Omental fat pad (tissue), 4 donors: ENCODE data around the gene ROS1. TPM values are rescaled to one million over a fixed set of nuclear protein-coding genes. Genes with fewer than 3 reads are reported as not detected.

Source experiments
- ATAC-seq: fragments of 150-250 bp; one replicate; pipeline ENCODE4 v1.9.1; 2016; ENCODE audit warnings: mild to moderate bottlenecking, moderate library complexity; ENCODE audit not compliant: low FRiP score
- DNase-seq: peaks from one replicate; pipeline ENCODE4 v3.0.0-alpha.2; 2019; ENCODE audit warnings: low spot score
- total RNA-seq, 4 donors: library from RNA; depleted of rRNA; stranded (reverse); fragments of >200 nt; gene quantifications; one replicate each; pipeline ENCODE4 v1.1.0, GENCODE V29; 2016
- TF ChIP-seq, protein P1 (sequence below), 3 donors: fragments of 450-650 bp; IDR thresholded peaks; one replicate each; pipeline ENCODE4 v1.5.1; 2016 to 2017; ENCODE audit warnings: antibody characterized with exemption in 3 of 3, mild to moderate bottlenecking in 3 of 3, moderate library complexity in 2 of 3

Gene ROS1
- total RNA-seq, 4 donors from 2014 or later = not detected

DNA sequence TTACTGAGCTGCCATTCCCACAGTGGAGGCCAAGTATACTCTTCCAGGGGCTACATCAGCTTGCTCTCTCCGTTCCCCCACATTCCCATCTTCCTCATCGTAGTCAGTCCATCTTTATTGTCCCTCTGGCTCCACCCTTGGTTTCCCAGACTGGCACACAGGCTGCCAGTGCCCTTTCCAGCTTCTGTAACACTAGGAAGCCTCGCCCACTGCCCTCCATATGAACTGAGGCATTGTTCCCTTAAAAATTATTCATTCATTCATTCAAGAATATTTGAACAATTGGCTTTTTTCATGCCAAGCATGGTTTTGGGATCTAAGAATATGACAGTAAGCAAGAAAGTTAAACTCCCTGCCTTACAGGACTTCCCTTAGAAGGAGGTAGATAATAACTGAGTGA is 14.3 kb downstream of the ROS1 start:
- ATAC-seq (no peak), DNase-seq (no peak)
- TF ChIP-seq, protein P1, sequence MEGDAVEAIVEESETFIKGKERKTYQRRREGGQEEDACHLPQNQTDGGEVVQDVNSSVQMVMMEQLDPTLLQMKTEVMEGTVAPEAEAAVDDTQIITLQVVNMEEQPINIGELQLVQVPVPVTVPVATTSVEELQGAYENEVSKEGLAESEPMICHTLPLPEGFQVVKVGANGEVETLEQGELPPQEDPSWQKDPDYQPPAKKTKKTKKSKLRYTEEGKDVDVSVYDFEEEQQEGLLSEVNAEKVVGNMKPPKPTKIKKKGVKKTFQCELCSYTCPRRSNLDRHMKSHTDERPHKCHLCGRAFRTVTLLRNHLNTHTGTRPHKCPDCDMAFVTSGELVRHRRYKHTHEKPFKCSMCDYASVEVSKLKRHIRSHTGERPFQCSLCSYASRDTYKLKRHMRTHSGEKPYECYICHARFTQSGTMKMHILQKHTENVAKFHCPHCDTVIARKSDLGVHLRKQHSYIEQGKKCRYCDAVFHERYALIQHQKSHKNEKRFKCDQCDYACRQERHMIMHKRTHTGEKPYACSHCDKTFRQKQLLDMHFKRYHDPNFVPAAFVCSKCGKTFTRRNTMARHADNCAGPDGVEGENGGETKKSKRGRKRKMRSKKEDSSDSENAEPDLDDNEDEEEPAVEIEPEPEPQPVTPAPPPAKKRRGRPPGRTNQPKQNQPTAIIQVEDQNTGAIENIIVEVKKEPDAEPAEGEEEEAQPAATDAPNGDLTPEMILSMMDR (IDR thresholded peaks at IDR 0.05) = no peak

DNA sequence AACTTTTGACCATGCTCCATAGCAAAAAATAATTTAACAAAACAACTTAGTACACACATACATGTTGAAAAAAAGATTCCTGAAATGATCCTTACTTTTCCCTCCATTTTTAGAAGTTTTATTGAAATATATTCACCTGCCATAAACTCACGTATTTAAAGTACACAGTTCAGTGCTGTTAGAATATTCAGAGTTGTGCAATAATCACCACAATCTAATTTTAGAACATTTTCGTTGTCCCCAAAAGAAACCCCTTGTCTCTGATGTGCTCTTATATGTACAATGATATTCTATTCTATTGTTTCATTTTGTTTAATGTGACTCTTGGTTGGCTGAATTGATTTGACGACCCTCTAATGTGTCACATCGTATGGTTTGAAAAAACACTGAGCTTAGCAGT is 15.9 kb downstream of the ROS1 start:
- TF ChIP-seq, protein P1 (IDR thresholded peaks at IDR 0.05) = no peak
- DNase-seq (no peak), ATAC-seq (no peak)

DNA sequence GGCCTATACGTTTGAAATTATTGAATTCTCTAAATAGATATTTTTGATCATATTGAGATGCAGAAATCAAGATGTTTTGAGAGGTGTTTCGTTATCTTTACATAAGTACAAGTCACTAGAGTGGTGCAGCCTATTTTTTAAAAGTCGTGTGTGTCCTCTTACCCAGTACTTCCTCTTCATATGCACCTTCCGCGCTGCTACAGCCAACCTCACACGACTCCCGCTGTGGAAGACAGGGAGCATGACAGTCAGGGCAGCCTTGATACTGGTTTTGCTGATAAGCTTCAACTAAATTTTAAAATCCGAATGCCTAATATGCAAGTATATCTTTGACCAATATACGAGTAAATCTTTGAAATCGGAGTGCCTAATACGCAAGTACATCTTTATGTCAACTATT is 16.3 kb downstream of the ROS1 start:
- TF ChIP-seq, protein P1 (IDR thresholded peaks at IDR 0.05) = no peak
- no peak for DNase-seq
- no peak for ATAC-seq

DNA sequence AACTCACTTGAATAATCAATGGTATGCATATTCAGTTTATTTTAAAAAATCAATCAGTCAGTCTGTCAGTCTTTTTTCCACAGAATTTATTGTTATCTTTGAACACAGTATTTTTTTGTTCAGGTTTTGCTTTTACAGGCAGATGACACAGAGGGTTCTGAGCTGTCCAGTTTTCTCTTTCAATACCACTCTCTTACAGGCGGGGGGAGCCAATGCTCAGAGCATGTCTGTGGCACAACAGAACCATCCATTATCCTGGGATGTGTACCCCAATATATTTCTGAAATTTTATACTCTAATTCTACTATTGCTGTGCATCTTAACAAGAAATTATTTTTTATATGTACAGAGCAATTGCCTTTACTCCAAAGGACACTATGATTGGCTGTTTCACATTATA is 21.2 kb downstream of the ROS1 start:
- TF ChIP-seq, protein P1 (IDR thresholded peaks at IDR 0.05) = no peak
- DNase-seq = no peak
- no peak for ATAC-seq

DNA sequence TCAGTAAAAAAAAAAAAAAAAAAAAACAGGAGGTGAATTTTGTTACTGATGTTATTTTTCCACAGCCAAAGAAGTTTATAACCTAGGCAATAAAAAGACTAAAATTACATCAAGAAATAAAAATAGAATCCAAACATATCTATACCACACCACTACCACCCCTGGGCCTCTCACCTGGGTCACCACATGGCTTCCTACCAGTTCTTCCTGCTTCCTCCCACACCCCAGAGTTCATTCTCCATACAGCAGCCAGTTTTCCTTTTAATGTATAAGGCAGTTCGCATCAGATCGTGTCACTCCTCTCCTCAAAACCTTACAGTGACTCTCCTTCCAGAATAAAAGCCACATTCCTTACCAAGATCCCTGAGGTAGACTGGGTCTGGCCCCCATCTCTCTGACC is 23.9 kb downstream of the ROS1 start:
- ATAC-seq (no peak), DNase-seq (no peak)

DNA sequence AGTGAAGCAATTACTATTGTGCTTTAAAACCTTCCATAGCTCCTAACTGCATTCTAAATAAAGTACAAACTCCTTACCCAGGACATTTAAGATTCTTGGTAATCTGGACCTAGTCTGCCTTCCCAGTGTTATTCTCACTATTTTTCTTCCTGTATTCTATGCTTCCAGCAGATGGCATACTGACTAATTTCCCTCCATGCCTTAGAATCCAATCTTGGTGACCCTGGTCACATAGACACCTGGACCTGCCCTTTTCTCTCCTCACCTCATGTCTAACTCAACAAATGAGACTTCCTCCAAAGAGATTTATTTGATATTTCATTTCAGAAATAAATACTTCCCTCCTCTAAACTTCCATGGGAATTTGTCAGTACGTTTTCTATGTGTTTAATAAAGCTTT is 25.8 kb downstream of the ROS1 start:
- DNase-seq (no peak), ATAC-seq (no peak)
- TF ChIP-seq, protein P1 (IDR thresholded peaks at IDR 0.05) = no peak

More for the DNA sequence above, 23.9 kb downstream of the ROS1 start:
- TF ChIP-seq, protein P1 (IDR thresholded peaks at IDR 0.05) = no peak

DNA sequence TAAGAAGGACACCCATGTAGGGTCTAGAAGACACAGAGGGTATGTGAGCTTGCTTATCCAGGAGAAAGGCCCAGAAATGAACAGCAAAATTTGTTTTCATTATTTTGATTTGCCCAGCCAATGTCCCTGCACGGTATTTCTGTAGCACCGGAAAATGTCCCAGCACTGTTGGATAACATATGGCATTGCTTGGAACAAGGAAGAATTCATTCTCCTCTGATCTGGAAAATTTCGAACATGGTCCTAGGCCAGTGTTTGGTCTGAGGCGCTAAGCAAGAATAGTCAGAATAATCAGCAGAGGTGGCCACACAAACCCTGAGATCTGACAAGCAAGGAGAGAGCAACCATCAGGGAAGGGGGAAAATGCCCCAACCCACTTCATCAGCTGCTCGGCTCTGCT is 26.6 kb downstream of the ROS1 start:
- TF ChIP-seq, protein P1 (IDR thresholded peaks at IDR 0.05) = no peak
- no peak for DNase-seq
- ATAC-seq = no peak
